Body of pancreas (tissue), 4 donors: ENCODE data around the gene SLC16A6.

Source experiments
- POLR2A ChIP-seq, 3 donors: fragments of 450-650 bp; IDR thresholded peaks; one replicate each; pipeline ENCODE4 v1.6.1; 2016; ENCODE audit warnings: antibody characterized with exemption in 3 of 3, mild to moderate bottlenecking in 2 of 3
- TF ChIP-seq, protein P1 (sequence below), 7 experiments: fragments of 450-650 bp in 4 of 7; fragments of 200-600 bp in 3 of 7; sonication (generic) in 3 of 7; IDR thresholded peaks; one replicate each; pipeline ENCODE4 v1.5.1; 2016 to 2019; ENCODE audit warnings: antibody characterized with exemption in 7 of 7

DNA sequence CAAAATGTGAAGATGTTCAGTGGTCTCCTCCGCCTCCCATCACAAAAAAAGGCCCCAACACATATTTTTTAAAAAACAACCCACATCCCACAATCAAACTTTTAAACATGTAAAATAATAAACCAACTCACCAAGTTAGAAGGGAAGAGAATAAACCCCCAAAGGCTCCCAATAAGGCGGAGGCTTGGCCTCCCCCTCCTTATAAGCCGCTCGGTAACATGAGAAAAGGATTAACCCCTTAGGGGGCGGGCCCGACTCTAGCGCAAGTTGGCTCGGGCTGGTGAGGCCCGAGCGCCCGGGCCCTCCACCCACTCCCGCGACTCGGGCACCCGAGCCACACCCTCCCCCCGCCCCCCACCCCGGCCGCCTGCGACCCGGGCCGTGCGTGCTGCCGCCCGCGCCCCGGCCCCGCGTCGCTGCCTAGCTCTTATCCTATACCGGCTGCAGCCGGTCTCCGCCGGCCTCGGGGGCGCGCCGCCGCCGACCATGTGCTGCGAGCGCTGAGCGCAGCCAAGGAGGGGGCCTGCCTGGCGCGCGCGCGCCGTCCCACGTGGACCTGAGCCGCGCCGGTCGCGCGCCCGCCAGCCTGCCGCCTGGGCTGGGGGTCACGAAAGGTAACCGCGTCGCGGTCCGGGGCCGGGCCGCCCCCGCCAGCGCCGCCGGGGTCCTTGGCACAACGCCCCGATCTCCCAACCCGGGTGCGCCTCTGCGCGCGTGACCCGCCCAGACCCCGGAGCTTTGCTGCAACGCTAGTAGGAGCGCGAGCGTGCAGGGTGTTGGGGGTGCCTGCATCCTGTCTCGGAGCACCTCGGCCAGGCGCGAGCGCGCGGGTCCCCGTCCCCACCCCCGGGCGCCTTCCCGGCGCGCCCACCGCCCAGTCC lies at the start of gene SLC16A6, which contains the start of gene ARSG:
- TF ChIP-seq, protein P1, sequence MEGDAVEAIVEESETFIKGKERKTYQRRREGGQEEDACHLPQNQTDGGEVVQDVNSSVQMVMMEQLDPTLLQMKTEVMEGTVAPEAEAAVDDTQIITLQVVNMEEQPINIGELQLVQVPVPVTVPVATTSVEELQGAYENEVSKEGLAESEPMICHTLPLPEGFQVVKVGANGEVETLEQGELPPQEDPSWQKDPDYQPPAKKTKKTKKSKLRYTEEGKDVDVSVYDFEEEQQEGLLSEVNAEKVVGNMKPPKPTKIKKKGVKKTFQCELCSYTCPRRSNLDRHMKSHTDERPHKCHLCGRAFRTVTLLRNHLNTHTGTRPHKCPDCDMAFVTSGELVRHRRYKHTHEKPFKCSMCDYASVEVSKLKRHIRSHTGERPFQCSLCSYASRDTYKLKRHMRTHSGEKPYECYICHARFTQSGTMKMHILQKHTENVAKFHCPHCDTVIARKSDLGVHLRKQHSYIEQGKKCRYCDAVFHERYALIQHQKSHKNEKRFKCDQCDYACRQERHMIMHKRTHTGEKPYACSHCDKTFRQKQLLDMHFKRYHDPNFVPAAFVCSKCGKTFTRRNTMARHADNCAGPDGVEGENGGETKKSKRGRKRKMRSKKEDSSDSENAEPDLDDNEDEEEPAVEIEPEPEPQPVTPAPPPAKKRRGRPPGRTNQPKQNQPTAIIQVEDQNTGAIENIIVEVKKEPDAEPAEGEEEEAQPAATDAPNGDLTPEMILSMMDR (IDR thresholded peaks at IDR 0.05) = no peak
- no peak for TF ChIP-seq POLR2A (IDR thresholded peaks at IDR 0.05)
